H4 (cell line): Measurements from ENCODE around the gene SELL. TPM values are rescaled to one million over a fixed set of nuclear protein-coding genes. Genes with fewer than 3 reads are reported as not detected.
"Not testable (repeated sequence)": the region's sequence is repeated elsewhere in the genome, so short reads cannot be mapped to it uniquely, and the experiment has no call there.

Experiments
- DNase-seq: peaks from one replicate; pipeline ENCODE4 v3.0.0-alpha.2; 2015; ENCODE audit warnings: low spot score
- total RNA-seq: library from RNA; depleted of rRNA; stranded (reverse); fragments of >200 nt; shearing (Covaris generic); gene quantifications from 2 replicates; pipeline ENCODE4 v1.2.3, GENCODE V29; 2014

Gene SELL
- total RNA-seq, 1 experiment from 2014 or later, result 5.0 TPM

GRCh38 chr1:169704797-169705196 lies 6.6 kb downstream of the SELL start:
- DNase-seq, result no peak

GRCh38 chr1:169701261-169702005 lies 10.0 kb downstream of the SELL start:
- no peak for DNase-seq

GRCh38 chr1:169699707-169700106 lies 11.7 kb downstream of the SELL start:
- no peak for DNase-seq

- DNase-seq, result no peak
Measured at GRCh38 chr1:169698976-169699375, 12.4 kb downstream of the SELL start.

- DNase-seq, result no peak
Measured at GRCh38 chr1:169697755-169698154, 13.7 kb downstream of the SELL start.

GRCh38 chr1:169696273-169697100 lies 14.9 kb downstream of the SELL start:
- DNase-seq, result no peak

- DNase-seq, result no peak
Measured at GRCh38 chr1:169694304-169695075, 16.9 kb downstream of the SELL start.

- DNase-seq, result no peak
Measured at GRCh38 chr1:169692756-169693460, 18.5 kb downstream of the SELL start.

- DNase-seq, result no peak
Measured at GRCh38 chr1:169690489-169690888, 20.9 kb downstream of the SELL start.

GRCh38 chr1:169689395-169689794 lies 22.0 kb downstream of the SELL start:
- DNase-seq, result no peak

GRCh38 chr1:169688377-169688776 lies 23.0 kb downstream of the SELL start:
- not testable (repeated sequence) for DNase-seq

- no peak for DNase-seq
Measured at GRCh38 chr1:169683661-169684060, 27.8 kb downstream of the SELL start.

- not testable (repeated sequence) for DNase-seq
Measured at GRCh38 chr1:169683168-169683567, 28.3 kb downstream of the SELL start.

- DNase-seq, result no peak
Measured at GRCh38 chr1:169682071-169682470, 29.3 kb downstream of the SELL start.

GRCh38 chr1:169681140-169681539 lies 30.3 kb downstream of the SELL start:
- no peak for DNase-seq

GRCh38 chr1:169680377-169681019 lies 30.9 kb downstream of the SELL start:
- no peak for DNase-seq

- no peak for DNase-seq
Measured at GRCh38 chr1:169679692-169680091, 31.7 kb downstream of the SELL start.

GRCh38 chr1:169676001-169676400 lies 35.4 kb downstream of the SELL start:
- no peak for DNase-seq

- no peak for DNase-seq
Measured at GRCh38 chr1:169670836-169671235, 40.6 kb downstream of the SELL start.

GRCh38 chr1:169670244-169670643 lies 41.2 kb downstream of the SELL start:
- DNase-seq, result not testable (repeated sequence)
